HG02938 (cell line): ENCODE measurements around the gene CXCL13.
"Not testable (repeated sequence)": the region's sequence is repeated elsewhere in the genome, so short reads cannot be mapped to it uniquely, and the experiment has no call there.

Experiments used
- ATAC-seq: cut with Tn5 transposase; IDR thresholded peaks from one replicate; pipeline ENCODE4 v1.9.1; 2021; ENCODE audit warnings: mild to moderate bottlenecking, moderate library complexity; ENCODE audit not compliant: unreplicated experiment

Gene CXCL13

DNA sequence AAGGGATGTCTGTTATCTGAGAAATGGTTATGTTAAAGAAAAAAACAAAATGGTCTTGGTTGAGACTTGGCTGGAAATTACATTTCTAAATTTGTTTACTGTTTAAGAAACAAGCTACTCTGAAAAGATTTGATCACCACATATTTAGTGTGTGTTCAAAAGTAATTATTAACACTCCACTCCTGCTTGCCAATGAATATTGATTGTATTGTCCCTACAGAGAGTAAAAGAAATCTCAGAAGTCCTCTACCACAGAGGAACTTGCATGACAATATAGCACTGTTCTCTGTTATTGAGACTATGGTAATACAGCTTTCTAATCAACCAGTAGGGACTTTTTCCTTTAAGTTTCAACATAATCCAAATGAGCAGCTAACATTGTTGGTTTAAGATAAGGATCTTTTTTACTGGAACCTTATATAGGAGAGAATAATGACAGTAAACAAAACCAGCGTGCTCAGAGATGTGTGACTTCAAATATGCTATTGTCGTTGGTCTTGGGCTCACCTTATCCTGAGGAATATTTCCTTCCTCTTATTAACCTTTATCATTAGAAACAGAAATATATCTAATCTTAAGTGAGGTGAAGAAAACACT lies 47.6 kb downstream of the CXCL13 start:
- no peak for ATAC-seq

DNA sequence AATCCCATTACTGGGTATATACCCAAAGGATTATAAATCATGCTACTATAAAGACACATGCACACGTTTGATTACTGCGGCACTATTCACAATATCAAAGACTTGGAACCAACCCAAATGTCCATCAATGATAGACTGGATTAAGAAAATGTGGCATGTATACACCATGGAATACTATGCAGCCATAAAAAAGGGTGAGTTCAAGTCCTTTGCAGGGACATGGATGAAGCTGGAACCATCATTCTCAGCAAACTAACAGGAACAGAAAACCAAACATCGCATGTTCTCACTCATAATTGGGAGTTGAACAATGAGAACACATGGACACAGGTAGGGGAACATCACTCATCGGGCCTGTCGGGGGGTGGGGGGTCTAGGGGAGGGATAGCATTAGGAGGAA lies 54.7 kb downstream of the CXCL13 start:
- ATAC-seq, result not testable (repeated sequence)
